ENCODE measurements around the gene SMIM8. TPM values are rescaled to one million over a fixed set of nuclear protein-coding genes. Genes with fewer than 3 reads are reported as not detected.

The SMIM8 gene
- total RNA-seq, 3 donors from 2014 or later (not counting 1 experiment from before 2014, with no cell fraction given) = 8.0 to 11.1 (median 9.5) TPM

- no peaks in the 10 kb centered on the region for H3K27me3 Mint-ChIP-seq (ENCODE audit: low read depth in 2 of 2)
- 90% methylated on average over 2 of the region's 3 CpGs for WGBS (ENCODE audit: insufficient coverage)
Observed at GRCh38 chr6:87366899-87367298, 44.5 kb downstream of the SMIM8 start.

GRCh38 chr6:87373377-87373776, 51.0 kb downstream of the SMIM8 start:
- no peak overlapping the region for H3K27ac ChIP-seq (ENCODE audit: low read length)
- Mint-ChIP-seq H3K27me3 (ENCODE audit: low read depth in 2 of 2) (no peaks in the 10 kb centered on the region), H3K9me3 (no peaks in the 10 kb centered on the region), H3K36me3 (no peaks in the 10 kb centered on the region), H3K4me3 (no peak overlapping the region), H3K4me1 (no peaks in the 10 kb centered on the region), H3K27ac (no peak overlapping the region)
- no peak for DNase-seq
- H3K9me3 ChIP-seq (ENCODE audit: control insufficient read depth, insufficient read depth, low read length) = no peaks in the 10 kb centered on the region
- intact Hi-C loops (cut with micrococcal nuclease) = no loop called here
- no peaks in the 10 kb centered on the region for H3K27me3 ChIP-seq (ENCODE audit: control insufficient read depth, insufficient read depth, low read length)
- TF ChIP-seq CTCF (IDR thresholded peaks at IDR 0.05) = no peak
- H3K4me3 ChIP-seq (ENCODE audit: low read length) = no peak overlapping the region
- H3K4me1 ChIP-seq (ENCODE audit: control insufficient read depth, insufficient read depth, low read length) = no peaks in the 10 kb centered on the region
- ATAC-seq = no peak
- H3K36me3 ChIP-seq (ENCODE audit: control insufficient read depth, insufficient read depth, low read length) = no peaks in the 10 kb centered on the region
- 100% methylated on average over 1 of the region's 2 CpGs for WGBS (ENCODE audit: insufficient coverage)

More at GRCh38 chr6:87366899-87367298, 44.5 kb downstream of the SMIM8 start:
- Mint-ChIP-seq H3K4me3 (no peak overlapping the region), H3K4me1 (no peaks in the 10 kb centered on the region), H3K36me3 (peaks cover 7% of the 10 kb centered on the region), H3K9me3 (no peaks in the 10 kb centered on the region), H3K27ac (no peak overlapping the region)
- DNase-seq (no peak), ATAC-seq (no peak)
- no peak for TF ChIP-seq CTCF (IDR thresholded peaks at IDR 0.05)
- no peaks in the 10 kb centered on the region for H3K4me1 ChIP-seq (ENCODE audit: control insufficient read depth, insufficient read depth, low read length)
- H3K4me3 ChIP-seq (ENCODE audit: low read length) = no peak overlapping the region
- no peaks in the 10 kb centered on the region for H3K27me3 ChIP-seq (ENCODE audit: control insufficient read depth, insufficient read depth, low read length)
- no peak overlapping the region for H3K27ac ChIP-seq (ENCODE audit: low read length)
- H3K36me3 ChIP-seq (ENCODE audit: control insufficient read depth, insufficient read depth, low read length) = no peaks in the 10 kb centered on the region
- H3K9me3 ChIP-seq (ENCODE audit: control insufficient read depth, insufficient read depth, low read length) = no peaks in the 10 kb centered on the region
- intact Hi-C loops (cut with micrococcal nuclease) = no loop called here

- no peaks in the 10 kb centered on the region for H3K9me3 ChIP-seq (ENCODE audit: control insufficient read depth, insufficient read depth, low read length)
- Mint-ChIP-seq H3K4me3 (no peak overlapping the region), H3K9me3 (no peaks in the 10 kb centered on the region), H3K27ac (no peak overlapping the region), H3K36me3 (no peaks in the 10 kb centered on the region), H3K4me1 (no peaks in the 10 kb centered on the region), H3K27me3 (ENCODE audit: low read depth in 2 of 2) (no peaks in the 10 kb centered on the region)
- 84% methylated on average over 2 of the region's 2 CpGs for WGBS (ENCODE audit: insufficient coverage)
- ATAC-seq (no peak), DNase-seq (no peak)
- H3K36me3 ChIP-seq (ENCODE audit: control insufficient read depth, insufficient read depth, low read length) = no peaks in the 10 kb centered on the region
- TF ChIP-seq CTCF (IDR thresholded peaks at IDR 0.05) = no peak
- no peak overlapping the region for H3K27ac ChIP-seq (ENCODE audit: low read length)
- no peaks in the 10 kb centered on the region for H3K27me3 ChIP-seq (ENCODE audit: control insufficient read depth, insufficient read depth, low read length)
- intact Hi-C loops (cut with micrococcal nuclease) = no loop called here
- no peaks in the 10 kb centered on the region for H3K4me1 ChIP-seq (ENCODE audit: control insufficient read depth, insufficient read depth, low read length)
- H3K4me3 ChIP-seq (ENCODE audit: low read length) = no peak overlapping the region
Observed at GRCh38 chr6:87375315-87375714, 52.9 kb downstream of the SMIM8 start.

GRCh38 chr6:87376643-87377042, 54.3 kb downstream of the SMIM8 start:
- no peak for ATAC-seq
- intact Hi-C loops (cut with micrococcal nuclease) = no loop called here

More at GRCh38 chr6:87376643-87377042, 54.3 kb downstream of the SMIM8 start:
- H3K4me1 ChIP-seq (ENCODE audit: control insufficient read depth, insufficient read depth, low read length) = no peaks in the 10 kb centered on the region
- 100% methylated on average over 1 of the region's 2 CpGs for WGBS (ENCODE audit: insufficient coverage)
- Mint-ChIP-seq H3K9me3 (no peaks in the 10 kb centered on the region), H3K27ac (no peak overlapping the region), H3K4me3 (no peak overlapping the region), H3K4me1 (no peaks in the 10 kb centered on the region), H3K36me3 (no peaks in the 10 kb centered on the region), H3K27me3 (ENCODE audit: low read depth in 2 of 2) (no peaks in the 10 kb centered on the region)
- H3K27me3 ChIP-seq (ENCODE audit: control insufficient read depth, insufficient read depth, low read length) = no peaks in the 10 kb centered on the region
- TF ChIP-seq CTCF (IDR thresholded peaks at IDR 0.05) = no peak
- H3K27ac ChIP-seq (ENCODE audit: low read length) = no peak overlapping the region
- DNase-seq = no peak
- H3K9me3 ChIP-seq (ENCODE audit: control insufficient read depth, insufficient read depth, low read length) = no peaks in the 10 kb centered on the region
- H3K4me3 ChIP-seq (ENCODE audit: low read length) = no peak overlapping the region
- H3K36me3 ChIP-seq (ENCODE audit: control insufficient read depth, insufficient read depth, low read length) = no peaks in the 10 kb centered on the region

All from natural killer cell (primary cell).